Heart right ventricle (tissue), 16 donors: ENCODE measurements around the gene WNT1. TPM values are rescaled to one million over a fixed set of nuclear protein-coding genes. Genes with fewer than 3 reads are reported as not detected.
A peak's percentile ranks its signal among the peaks of the same experiment; 100 is the strongest.

ENCODE experiments used
- ATAC-seq, 8 donors: fragments of 200-7000 bp; cut with Tn5 transposase; one replicate each; pipeline ENCODE4 v1.9.1; 2020; ENCODE audit warnings: mild to moderate bottlenecking in 8 of 8, moderate library complexity in 8 of 8, moderate number of reproducible peaks in 1 of 8
- DNase-seq, 2 donors: peaks; one replicate each; pipeline ENCODE4 v3.0.0-alpha.2; 2020
- H3K27ac ChIP-seq, 10 donors: fragments of 200-600 bp; sonication (generic) in 2 of 10; one replicate each; pipeline versions ENCODE4 v1.5.0 to v1.8.0; 2020 to 2022; ENCODE audit warnings: mild to moderate bottlenecking in 3 of 10
- H3K27me3 ChIP-seq, 7 donors: fragments of 200-600 bp; one replicate each; pipeline ENCODE4 v1.8.0; 2021 to 2022; ENCODE audit warnings: mild to moderate bottlenecking in 2 of 7
- H3K36me3 ChIP-seq, 9 donors: fragments of 200-600 bp; sonication (generic) in 1 of 9; one replicate each; pipeline versions ENCODE4 v1.5.0 to v1.8.0; 2020 to 2022; ENCODE audit warnings: mild to moderate bottlenecking in 2 of 9
- H3K4me1 ChIP-seq, 9 donors: fragments of 200-600 bp; sonication (generic) in 1 of 9; one replicate each; pipeline versions ENCODE4 v1.5.0 to v1.8.0; 2020 to 2022; ENCODE audit warnings: mild to moderate bottlenecking in 4 of 9
- H3K4me3 ChIP-seq, 10 donors: fragments of 200-600 bp; sonication (generic) in 2 of 10; one replicate each; pipeline versions ENCODE4 v1.5.0 to v1.8.0; 2020 to 2022; ENCODE audit warnings: mild to moderate bottlenecking in 7 of 10, moderate library complexity in 2 of 10
- H3K9me3 ChIP-seq, 11 donors: fragments of 200-600 bp in 10 of 11; sonication (generic) in 2 of 11; one replicate each; pipeline versions ENCODE4 v1.5.0 to v1.8.0; 2013 to 2022; ENCODE audit warnings: mild to moderate bottlenecking in 2 of 11, control low read depth in 1 of 11, moderate library complexity in 1 of 11
- CTCF ChIP-seq, 9 donors: fragments of 200-600 bp; sonication (generic) in 2 of 9; IDR thresholded peaks; one replicate each; pipeline versions ENCODE4 v1.5.0 to v1.8.0; 2021 to 2022; ENCODE audit warnings: antibody characterized with exemption in 9 of 9, mild to moderate bottlenecking in 5 of 9, moderate library complexity in 1 of 9
- WGBS, 2 donors: extraction: QIAGEN DNeasy Blood & Tissue Kit; methylation state at CpG; one replicate each; pipeline ENCODE4 v1.1.7; 2013; ENCODE audit warnings: inconsistent platforms in 1 of 2; 5-methylcytosine and 5-hydroxymethylcytosine counted together
- intact Hi-C, 10 donors: fragments of 100-400 bp; cut with DNase I; formaldehyde crosslinking; loops; one replicate each; pipeline versions ENCODE4 v1.11.1 to v1.14.2; 2022
- polyA plus RNA-seq, 2 donors: library from polyadenylated mRNA; stranded (reverse); fragments of 200-250 nt; gene quantifications; one replicate each; pipeline ENCODE4 v1.2.3, GENCODE V29; 2013
- total RNA-seq, 10 donors: library from RNA; stranded (reverse); fragmentation: NEBNext Ultra II Directional in 3 of 10; extraction: Animal tissue kit (Norgen Biotek cat#: 25700) in 3 of 10; gene quantifications; one replicate each; pipeline versions ENCODE4 v1.2.1 to v1.2.4, GENCODE V29; 2021 to 2023
- donor health status: Arrhythmogenic right ventricular cardiomyopathy.
- donor health status: ischemic (EF 13 %, LVEDD 7.1; RV severe dilation, severe dysfunction).
- donor health status: healthy with polysubstance abuse.
- donor health status: DM: no; HTN: yes; CAD: no.
- donor health status: DM: no; HTN: no; CAD: no.
- donor health status: ischemic (EF 25% LVEDD 6.9; RV normal size, moderate dysfunction).
- donor health status: ischemic (EF 25% LVEDD 5.7; RV mildly dilated, moderate dysfunction).
- donor health status: healthy.
- donor health status: DM: yes; HTN: yes; CAD: no.
- donor health status: Ischemic cardiomyopathy.
- donor health status: ischemic (EF 35%, LVEDD 5.7; RV mildly dilated, moderate dysfunction).
- donor health status: nonischemic (EF 11% LVEDD 7.7; RV severe dilation, severe dysfunction).
- donor health status: DM: yes; HTN: yes; CAD: no.
- donor health status: PGD.
- donor health status: ischemic (EF 29% LVEDD 5.4; RV normal size, mild dysfunction).
- donor health status: nonischemic (EF 23%, LVEDD 6.1; RV moderate dilation, normal function).

Gene WNT1
- total and polyA plus RNA-seq, 12 donors: not detected

- Histone ChIP-seq H3K4me3 (no peak overlapping the region), H3K9me3 (no peaks in the 10 kb centered on the region), H3K27me3 (peaks cover 0 to 93% (median 74%) of the 10 kb centered on the region in 7 donors), H3K27ac (no peak overlapping the region), H3K4me1 (peaks cover 0 to 22% (median 12%) of the 10 kb centered on the region in 9 donors), H3K36me3 (no peaks in the 10 kb centered on the region)
- ATAC-seq (no peak), DNase-seq (no peak)
- no peak for TF ChIP-seq CTCF (IDR thresholded peaks at IDR 0.05)
- intact Hi-C loops: loop anchor here in 1 of 10 donors (10.0 kb wide), 1 partner anchor 136 kb away; the partner anchor contains the start of gene DDX23
Observed at GRCh38 chr12:48990552-48990951, 12.4 kb downstream of the WNT1 start.

- no peak for ATAC-seq
- peaks cover 0 to 93% (median 66%) of the 10 kb centered on the region in 7 donors for H3K27me3 ChIP-seq
- WGBS, 2 donors: 63 to 76% methylated on average over 8 of the region's 8 CpGs
- TF ChIP-seq CTCF (IDR thresholded peaks at IDR 0.05): no peak
- no peak overlapping the region for H3K4me3 ChIP-seq
- H3K36me3 ChIP-seq: no peaks in the 10 kb centered on the region
- peaks cover 0 to 16% (median 7%) of the 10 kb centered on the region in 9 donors for H3K4me1 ChIP-seq
- DNase-seq: no peak
- no peak overlapping the region for H3K27ac ChIP-seq
- no peaks in the 10 kb centered on the region for H3K9me3 ChIP-seq
- intact Hi-C loops: loop anchor here in 1 of 10 donors (10.0 kb wide), 1 partner anchor 137 kb away; the partner anchor contains the start of gene DDX23
Observed at GRCh38 chr12:48991247-48992050, 13.3 kb downstream of the WNT1 start.

DNA sequence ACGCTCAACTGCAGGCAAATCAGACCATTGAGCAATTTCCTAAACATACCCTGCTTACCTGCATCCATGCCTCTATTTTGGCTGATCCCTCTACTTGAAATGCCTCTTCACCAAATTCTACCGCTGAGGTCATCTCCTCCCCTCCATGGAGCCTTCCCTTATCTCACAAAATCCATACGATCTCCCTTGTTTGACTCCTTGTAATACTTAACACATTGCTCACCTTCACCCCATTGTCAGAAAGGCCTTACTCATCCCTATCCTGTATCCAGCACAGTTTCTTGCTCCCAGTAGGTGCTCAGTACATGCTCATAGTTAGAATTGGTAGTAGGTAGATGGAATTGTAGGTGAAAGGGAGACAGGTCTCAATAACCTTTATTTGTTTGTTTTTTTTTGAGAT is 15.7 kb downstream of the WNT1 start:
- Histone ChIP-seq H3K9me3 (no peaks in the 10 kb centered on the region), H3K27me3 (peaks cover 0 to 93% (median 62%) of the 10 kb centered on the region in 7 donors), H3K27ac (no peak overlapping the region), H3K4me3 (no peak overlapping the region), H3K36me3 (no peaks in the 10 kb centered on the region), H3K4me1 (peaks cover 4 to 39% (median 24%) of the 10 kb centered on the region in 9 donors)
- intact Hi-C loops: loop anchor here in 1 of 10 donors (10.0 kb wide), 1 partner anchor 139 kb away; the partner anchor contains the start of gene DDX23
- no peak for TF ChIP-seq CTCF (IDR thresholded peaks at IDR 0.05)
- ATAC-seq: no peak
- no peak for DNase-seq
- WGBS, 2 donors: 73 to 78% methylated on average over 3 of the region's 3 CpGs

GRCh38 chr12:48994224-48995085 is 16.3 kb downstream of the WNT1 start:
- no peak for TF ChIP-seq CTCF (IDR thresholded peaks at IDR 0.05)
- peak in 1 of 8 donors; percentile 7 for ATAC-seq
- Histone ChIP-seq H3K27me3 (peaks cover 0 to 93% (median 58%) of the 10 kb centered on the region in 7 donors), H3K4me3 (peak overlapping the region in 7 of 10 donors; percentile 15 to 40 (median 32)), H3K36me3 (no peaks in the 10 kb centered on the region), H3K27ac (no peak overlapping the region), H3K4me1 (peaks cover 8 to 46% (median 31%) of the 10 kb centered on the region in 9 donors), H3K9me3 (no peaks in the 10 kb centered on the region)
- intact Hi-C loops: loop anchor here in 2 of 10 donors (5.0 to 10.0 kb wide), 2 partner anchors 140 to 142 kb away; partner anchors contain the start of gene DDX23 (in 2 of the 2)
- no peak for DNase-seq
- 21 to 23% methylated on average over 32 of the region's 32 CpGs for WGBS, 2 donors
